Caco-2 (cell line): ENCODE measurements around the gene CYP11A1. TPM values are rescaled to one million over a fixed set of nuclear protein-coding genes. Genes with fewer than 3 reads are reported as not detected.

Source experiments
- BruUV-seq: library from RNA; stranded (reverse); fragments of 400-500 nt; replicated peaks from 2 replicates; lab custom pipeline; 2021; lab: Mats Ljungman, UMichigan
- CTCF ChIA-PET: fragments of 300-600 bp; sonication (Branson Sonifier 250); formaldehyde crosslinking; loops from one replicate; lab custom pipeline; 2022; ENCODE audit warnings: antibody characterized with exemption; lab: Charles Lee
- POLR2A ChIA-PET: fragments of 300-600 bp; sonication (Branson Sonifier 250); formaldehyde crosslinking; loops from one replicate; lab custom pipeline; 2022; ENCODE audit warnings: antibody characterized with exemption; lab: Charles Lee
- DNase-seq, 2 experiments: peaks; one replicate each; pipeline versions ENCODE4 v3.0.0 to v3.0.0-alpha.2; 2020 to 2022
- H3K27me3 ChIP-seq: replicated peaks from 2 replicates; pipeline ENCODE4 v1.6.0; 2011; ENCODE audit warnings: low read length; ENCODE audit not compliant: control insufficient read depth, insufficient read depth
- H3K36me3 ChIP-seq: 2 replicates; pipeline ENCODE4 v1.5.1; 2011; ENCODE audit warnings: low read length; ENCODE audit not compliant: control insufficient read depth, insufficient read depth
- H3K4me1 ChIP-seq: fragments of 250-450 bp; sonication (Bioruptor Pico); 2 replicates; pipeline ENCODE4 v1.5.1; 2020; ENCODE audit warnings: mild to moderate bottlenecking
- H3K4me3 ChIP-seq: 2 replicates; pipeline ENCODE4 v1.5.1; 2011; ENCODE audit warnings: low read depth, mild to moderate bottlenecking, control low read depth, low read length
- H3K9me3 ChIP-seq: fragments of 250-450 bp; sonication (Bioruptor Pico); 2 replicates; pipeline ENCODE4 v1.5.1; 2020; ENCODE audit warnings: mild to moderate bottlenecking, moderate library complexity
- H3K27ac Mint-ChIP-seq: one replicate; pipeline ENCODE4 v1.8.0; 2022; ENCODE audit warnings: mixed read lengths; ENCODE audit not compliant: unreplicated experiment
- H3K27me3 Mint-ChIP-seq: one replicate; pipeline ENCODE4 v1.8.0; 2022; ENCODE audit warnings: mixed read lengths; ENCODE audit not compliant: insufficient read depth, unreplicated experiment
- H3K36me3 Mint-ChIP-seq: one replicate; pipeline ENCODE4 v1.8.0; 2022; ENCODE audit warnings: mild to moderate bottlenecking, mixed read lengths; ENCODE audit not compliant: insufficient read depth, unreplicated experiment
- H3K4me1 Mint-ChIP-seq: one replicate; pipeline ENCODE4 v1.8.0; 2022; ENCODE audit warnings: low read depth, mixed read lengths; ENCODE audit not compliant: unreplicated experiment
- H3K4me3 Mint-ChIP-seq: one replicate; pipeline ENCODE4 v1.8.0; 2022; ENCODE audit warnings: mild to moderate bottlenecking, moderate library complexity, mixed read lengths; ENCODE audit not compliant: unreplicated experiment
- H3K9me3 Mint-ChIP-seq: one replicate; pipeline ENCODE4 v1.8.0; 2022; ENCODE audit warnings: mixed read lengths; ENCODE audit not compliant: unreplicated experiment
- CTCF ChIP-seq, 2 experiments: fragments of 200-600 bp in 1 of 2; IDR thresholded peaks; 1 replicate in 1 of 2; 2 replicates in 1 of 2; pipeline versions ENCODE4 v1.5.1 to v1.8.0; 2011 to 2022; ENCODE audit warnings: antibody characterized with exemption in 1 of 2, control low read depth in 1 of 2, inconsistent platforms in 1 of 2, low read depth in 1 of 2, low read length in 1 of 2, mild to moderate bottlenecking in 1 of 2, moderate library complexity in 1 of 2; ENCODE audit not compliant: insufficient read depth in 1 of 2, severe bottlenecking in 1 of 2, unreplicated experiment in 1 of 2
- intact Hi-C: fragments of 100-400 bp; cut with micrococcal nuclease; formaldehyde crosslinking; loops from one replicate; pipeline ENCODE4 v1.10.0; 2022; ENCODE audit not compliant: unreplicated experiment
- total RNA-seq: library from RNA; stranded (reverse); gene quantifications from 2 replicates; pipeline ENCODE4 v1.2.3, GENCODE V29; 2022

CYP11A1 gene
- total RNA-seq, 1 experiment from 2014 or later: not detected

- no peaks in the 10 kb centered on the region for H3K4me1 Mint-ChIP-seq
- no peak overlapping the region for H3K4me3 ChIP-seq
- no peaks in the 10 kb centered on the region for H3K9me3 Mint-ChIP-seq
- ChIA-PET CTCF (interaction anchor here (0.6 to 6.7 kb wide), 10 partner anchors 10 to 963 kb away, joined by 3 to 112 read pairs (median 4); no protein-coding TSS in a partner anchor), POLR2A (no interaction called here)
- no peaks in the 10 kb centered on the region for H3K36me3 ChIP-seq
- H3K27me3 Mint-ChIP-seq: peaks cover 21% of the 10 kb centered on the region
- intact Hi-C loops: no loop called here
- no TSS peak for BruUV-seq
- H3K27me3 ChIP-seq: no peaks in the 10 kb centered on the region
- H3K4me1 ChIP-seq: no peaks in the 10 kb centered on the region
- no peaks in the 10 kb centered on the region for H3K36me3 Mint-ChIP-seq
- H3K9me3 ChIP-seq: no peaks in the 10 kb centered on the region
- no peak for TF ChIP-seq CTCF (IDR thresholded peaks at IDR 0.05; ENCODE audit: insufficient read depth in 1 of 2, low read depth in 1 of 2, low read length in 1 of 2, severe bottlenecking in 1 of 2, unreplicated experiment in 1 of 2)
- DNase-seq: no peak
- no peak overlapping the region for H3K27ac Mint-ChIP-seq
- H3K4me3 Mint-ChIP-seq: no peak overlapping the region
Measured at GRCh38 chr15:74312445-74313007, 54.9 kb downstream of the CYP11A1 start.

DNA sequence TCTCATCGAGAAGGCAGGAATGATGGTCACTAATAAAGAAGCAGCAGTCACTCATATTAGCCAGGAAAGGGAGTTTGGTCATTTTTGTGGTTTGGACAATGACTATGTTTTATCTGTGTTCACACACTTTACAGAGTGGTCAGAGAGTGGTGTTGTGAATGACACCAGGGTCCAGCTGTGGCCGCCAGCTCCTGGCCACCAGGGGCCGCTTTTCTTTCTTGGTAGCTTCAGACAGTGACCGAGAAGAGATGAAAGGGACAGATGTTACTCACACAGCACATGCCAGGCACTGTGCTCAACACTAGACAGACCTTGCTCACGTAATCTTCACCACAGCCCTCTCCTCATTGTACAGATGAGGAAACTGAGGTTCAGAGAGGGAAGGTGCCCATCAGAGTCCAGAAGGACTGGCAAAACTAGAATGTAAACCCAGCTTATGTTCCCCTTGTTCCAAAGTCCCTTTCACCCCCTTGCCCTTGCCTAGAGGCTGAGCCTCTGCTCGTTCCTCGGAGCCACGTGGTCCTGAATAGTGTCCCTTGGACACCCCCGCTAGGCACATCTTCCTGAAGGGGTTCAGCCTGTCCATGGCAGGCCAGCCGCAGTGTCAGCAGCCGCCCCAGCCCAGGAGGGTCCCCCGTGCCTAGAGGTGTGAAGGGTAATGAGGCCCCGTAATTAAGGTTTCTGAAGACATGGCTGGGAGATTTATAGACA lies 55.6 kb downstream of the CYP11A1 start:
- Mint-ChIP-seq H3K27ac (no peak overlapping the region), H3K4me3 (no peak overlapping the region), H3K4me1 (no peaks in the 10 kb centered on the region), H3K27me3 (peaks cover 21% of the 10 kb centered on the region), H3K36me3 (no peaks in the 10 kb centered on the region), H3K9me3 (no peaks in the 10 kb centered on the region)
- Histone ChIP-seq H3K4me3 (no peak overlapping the region), H3K36me3 (no peaks in the 10 kb centered on the region), H3K4me1 (no peaks in the 10 kb centered on the region), H3K27me3 (no peaks in the 10 kb centered on the region), H3K9me3 (no peaks in the 10 kb centered on the region)
- no TSS peak for BruUV-seq
- ChIA-PET POLR2A (no interaction called here), CTCF (interaction anchor here (0.6 to 6.7 kb wide), 16 partner anchors 10 to 963 kb away, joined by 3 to 112 read pairs (median 3); no protein-coding TSS in a partner anchor)
- intact Hi-C loops: loop anchor here (1.0 kb wide), 1 partner anchor 10 kb away; no protein-coding TSS in a partner anchor
- TF ChIP-seq CTCF (IDR thresholded peaks at IDR 0.05; ENCODE audit: insufficient read depth in 1 of 2, low read depth in 1 of 2, low read length in 1 of 2, severe bottlenecking in 1 of 2, unreplicated experiment in 1 of 2): peak; percentile 72 to 81
- DNase-seq: peak in 1 of 2 experiments; percentile 55
